Fibroblast of lung (primary cell): ENCODE measurements around the gene TNFRSF18. TPM values are rescaled to one million over a fixed set of nuclear protein-coding genes. Genes with fewer than 3 reads are reported as not detected.

ENCODE experiments used
- DNase-seq, 2 donors: peaks; one replicate each; pipeline versions ENCODE4 v3.0.0 to v3.0.0-alpha.2; 2010; ENCODE audit warnings: low read depth in 2 of 2
- H2AFZ ChIP-seq: 2 replicates; pipeline ENCODE4 v1.5.1; 2012; ENCODE audit warnings: low read length, control low read depth, inconsistent platforms
- H3K27ac ChIP-seq: 2 replicates; pipeline ENCODE4 v1.5.1; 2011; ENCODE audit warnings: low read length, control low read depth; ENCODE audit not compliant: insufficient read depth
- H3K27me3 ChIP-seq: 2 replicates; pipeline ENCODE4 v1.5.1; 2011; ENCODE audit warnings: mild to moderate bottlenecking, low read length; ENCODE audit not compliant: control insufficient read depth, insufficient read depth
- H3K36me3 ChIP-seq: 2 replicates; pipeline ENCODE4 v1.5.1; 2011; ENCODE audit warnings: low read length; ENCODE audit not compliant: control insufficient read depth, insufficient read depth
- H3K4me1 ChIP-seq: 2 replicates; pipeline ENCODE4 v1.5.1; 2011; ENCODE audit warnings: low read length; ENCODE audit not compliant: control insufficient read depth, insufficient read depth; ENCODE audit errors: extremely low read depth
- H3K4me2 ChIP-seq: 2 replicates; pipeline ENCODE4 v1.5.1; 2011; ENCODE audit warnings: low read length, control low read depth; ENCODE audit not compliant: insufficient read depth; ENCODE audit errors: extremely low read depth
- H3K4me3 ChIP-seq, 4 experiments: fragments of 200-600 bp in 1 of 4; sonication (generic) in 1 of 4; replicated peaks in 1 of 4; 2 replicates each; pipeline ENCODE4 v1.5.1; 2011 to 2016; ENCODE audit warnings: low read length in 4 of 4, low read depth in 3 of 4, mild to moderate bottlenecking in 3 of 4, control low read depth in 2 of 4, inconsistent platforms in 1 of 4, mixed read lengths in 1 of 4; ENCODE audit not compliant: insufficient read depth in 1 of 4; ENCODE audit errors: control extremely low read depth in 1 of 4
- H3K79me2 ChIP-seq: 2 replicates; pipeline ENCODE4 v1.5.1; 2012; ENCODE audit warnings: mild to moderate bottlenecking, low read length, inconsistent platforms; ENCODE audit not compliant: control insufficient read depth, insufficient read depth
- H3K9ac ChIP-seq: 2 replicates; pipeline ENCODE4 v1.5.1; 2011; ENCODE audit warnings: mild to moderate bottlenecking, low read length, control low read depth; ENCODE audit not compliant: insufficient read depth
- H3K9me3 ChIP-seq: 2 replicates; pipeline ENCODE4 v1.5.1; 2012; ENCODE audit warnings: low read depth, low read length; ENCODE audit not compliant: control insufficient read depth, insufficient read depth
- H4K20me1 ChIP-seq: 2 replicates; pipeline ENCODE4 v1.5.1; 2011; ENCODE audit warnings: low read length; ENCODE audit not compliant: control insufficient read depth, insufficient read depth; ENCODE audit errors: extremely low read depth
- CTCF ChIP-seq, 2 donors: IDR thresholded peaks in 1 of 2; conservative IDR thresholded peaks in 1 of 2; 1 replicate in 1 of 2; 2 replicates in 1 of 2; pipeline ENCODE4 v1.5.1; 2011 to 2012; ENCODE audit warnings: low read length in 2 of 2, control low read depth in 1 of 2, inconsistent platforms in 1 of 2, low read depth in 1 of 2, mild to moderate bottlenecking in 1 of 2
- EZH2 ChIP-seq: IDR thresholded peaks from 2 replicates; pipeline ENCODE4 v1.5.1; 2012; ENCODE audit warnings: low read length, control low read depth, mild to moderate bottlenecking; ENCODE audit errors: missing control alignments
- polyA plus RNA-seq, 2 donors: library from polyadenylated mRNA; depleted of rRNA in 1 of 2; stranded (reverse) in 1 of 2; unstranded in 1 of 2; fragments of >200 nt; gene quantifications; 2 replicates each; pipeline ENCODE4 v1.2.1, GENCODE V29; 2011 to 2012; ENCODE audit warnings: missing spikeins in 1 of 2
- total RNA-seq: library from RNA; depleted of rRNA; stranded (reverse); fragments of >200 nt; gene quantifications from 2 replicates; pipeline ENCODE4 v1.2.1, GENCODE V29; 2014

The TNFRSF18 gene
- total and polyA plus RNA-seq, 2 donors (not counting 1 experiment from before 2014, with no cell fraction given) = 1.3 TPM; not detected in 1

GRCh38 chr1:1219341-1219740 is 12.9 kb upstream of the TNFRSF18 start:
- DNase-seq = no peak
- no peak overlapping the region for H3K27ac ChIP-seq
- H3K4me2 ChIP-seq = no peak overlapping the region
- H3K9ac ChIP-seq = no peak overlapping the region
- no peaks in the 10 kb centered on the region for H3K9me3 ChIP-seq
- no peak for TF ChIP-seq CTCF (conservative IDR thresholded peaks at IDR 0.05 in 1 of 2, IDR thresholded peaks at IDR 0.05 in 1 of 2; ENCODE audit: low read depth in 1 of 2, low read length in 2 of 2)
- no peak for TF ChIP-seq EZH2
- H3K4me3 ChIP-seq = no peak overlapping the region
- no peaks in the 10 kb centered on the region for H4K20me1 ChIP-seq
- H2AFZ ChIP-seq = no peak overlapping the region
- H3K36me3 ChIP-seq = peaks cover 39% of the 10 kb centered on the region
- no peaks in the 10 kb centered on the region for H3K27me3 ChIP-seq
- no peaks in the 10 kb centered on the region for H3K79me2 ChIP-seq
- no peaks in the 10 kb centered on the region for H3K4me1 ChIP-seq

- H3K4me1 ChIP-seq = no peaks in the 10 kb centered on the region
- H3K9me3 ChIP-seq = no peaks in the 10 kb centered on the region
- H3K4me2 ChIP-seq = no peak overlapping the region
- DNase-seq = no peak
- TF ChIP-seq EZH2 (no peak), CTCF (conservative IDR thresholded peaks at IDR 0.05 in 1 of 2, IDR thresholded peaks at IDR 0.05 in 1 of 2; ENCODE audit: low read depth in 1 of 2, low read length in 2 of 2) (no peak)
- H3K9ac ChIP-seq = no peak overlapping the region
- H3K79me2 ChIP-seq = no peaks in the 10 kb centered on the region
- peaks cover 36% of the 10 kb centered on the region for H3K36me3 ChIP-seq
- H3K4me3 ChIP-seq = no peak overlapping the region
- no peaks in the 10 kb centered on the region for H4K20me1 ChIP-seq
- H3K27me3 ChIP-seq = no peaks in the 10 kb centered on the region
- H2AFZ ChIP-seq = no peak overlapping the region
- H3K27ac ChIP-seq = no peak overlapping the region
These were observed 12.3 kb upstream of the TNFRSF18 start for GRCh38 chr1:1218524-1219200.

- H3K9me3 ChIP-seq = no peaks in the 10 kb centered on the region
- H3K79me2 ChIP-seq = no peaks in the 10 kb centered on the region
- H3K27me3 ChIP-seq = no peaks in the 10 kb centered on the region
- H4K20me1 ChIP-seq = no peaks in the 10 kb centered on the region
- no peak for DNase-seq
- no peak overlapping the region for H3K4me3 ChIP-seq
- H3K4me1 ChIP-seq = no peaks in the 10 kb centered on the region
- H3K36me3 ChIP-seq = peaks cover 34% of the 10 kb centered on the region
- TF ChIP-seq EZH2 (no peak), CTCF (conservative IDR thresholded peaks at IDR 0.05 in 1 of 2, IDR thresholded peaks at IDR 0.05 in 1 of 2; ENCODE audit: low read depth in 1 of 2, low read length in 2 of 2) (no peak)
- H3K9ac ChIP-seq = no peak overlapping the region
- H2AFZ ChIP-seq = no peak overlapping the region
- H3K4me2 ChIP-seq = no peak overlapping the region
- no peak overlapping the region for H3K27ac ChIP-seq
These were observed 11.5 kb upstream of the TNFRSF18 start for GRCh38 chr1:1217621-1218523.
